NCI-H2171 treated with DMSO at 0.1 percent for 48 hours (cell line): ENCODE data around the gene SH3RF3.

ENCODE experiments used
- DNase-seq: peaks from one replicate; lab custom pipeline; 2025; lab: John Stamatoyannopoulos, UW

Gene SH3RF3

DNA sequence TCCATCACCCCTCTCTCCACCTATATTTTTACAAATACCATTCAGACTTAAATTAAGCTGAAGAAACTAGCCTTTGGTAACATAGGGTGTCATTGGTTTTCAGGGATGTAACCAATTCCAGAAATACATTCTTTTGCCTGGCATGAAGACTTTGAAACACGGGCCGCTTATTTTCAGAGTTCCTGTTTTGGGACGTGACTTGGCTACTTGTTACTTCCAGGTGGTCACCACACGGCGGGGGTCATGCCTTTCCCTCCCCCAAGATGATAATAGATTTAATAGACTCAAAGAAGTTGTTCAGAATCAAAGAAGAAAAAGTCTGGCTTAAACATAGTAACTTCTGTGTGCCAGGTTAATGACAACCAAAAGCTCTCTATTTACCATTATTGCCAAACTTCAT, 374.2 kb downstream of the SH3RF3 start:
- no peak for DNase-seq

- DNase-seq = no peak
These were observed 378.2 kb downstream of the SH3RF3 start for GRCh38 chr2:109507217-109507616.

DNA sequence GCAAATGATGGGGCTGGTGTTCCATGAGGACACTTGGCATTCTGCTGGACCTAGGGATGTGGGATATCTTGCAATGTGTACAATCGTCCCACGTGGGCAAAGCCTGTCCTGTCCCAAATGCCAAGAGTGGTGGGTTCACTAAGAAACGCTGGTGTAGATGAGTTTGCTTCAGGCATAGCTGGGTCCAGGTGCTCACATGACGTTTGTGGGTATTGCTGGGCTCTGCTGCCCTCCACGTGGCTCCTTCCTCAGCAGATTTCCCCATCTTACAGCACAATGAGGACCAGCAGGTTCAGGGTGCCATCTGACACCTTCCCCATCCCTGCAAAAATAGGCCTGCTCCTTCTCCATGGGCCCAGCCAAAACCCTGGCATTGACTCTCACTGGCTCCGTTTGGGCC, 378.8 kb downstream of the SH3RF3 start:
- no peak for DNase-seq

- no peak for DNase-seq
These were observed 379.6 kb downstream of the SH3RF3 start for GRCh38 chr2:109508556-109508955.

GRCh38 chr2:109510136-109511028, 381.4 kb downstream of the SH3RF3 start:
- DNase-seq = peak; percentile 74

DNA sequence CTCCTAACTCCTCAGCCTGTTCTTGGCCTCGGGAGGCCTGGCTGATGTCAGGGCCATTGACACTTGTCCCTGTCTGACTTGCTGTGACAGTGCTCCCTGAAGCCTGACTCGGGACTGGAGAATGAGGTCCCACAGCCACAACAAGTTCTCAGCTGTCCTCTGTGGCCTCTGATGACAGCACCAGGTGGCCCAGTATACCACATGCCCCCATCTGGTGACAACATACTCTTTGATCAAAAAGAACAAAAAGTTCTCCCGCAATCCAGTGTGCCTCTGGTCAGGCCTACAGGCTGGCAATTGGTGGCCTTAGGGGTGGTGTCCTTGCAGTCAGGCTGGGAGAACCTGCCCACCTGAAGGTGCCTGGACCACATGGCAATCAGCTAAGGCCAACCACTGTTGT, 382.2 kb downstream of the SH3RF3 start:
- no peak for DNase-seq

DNA sequence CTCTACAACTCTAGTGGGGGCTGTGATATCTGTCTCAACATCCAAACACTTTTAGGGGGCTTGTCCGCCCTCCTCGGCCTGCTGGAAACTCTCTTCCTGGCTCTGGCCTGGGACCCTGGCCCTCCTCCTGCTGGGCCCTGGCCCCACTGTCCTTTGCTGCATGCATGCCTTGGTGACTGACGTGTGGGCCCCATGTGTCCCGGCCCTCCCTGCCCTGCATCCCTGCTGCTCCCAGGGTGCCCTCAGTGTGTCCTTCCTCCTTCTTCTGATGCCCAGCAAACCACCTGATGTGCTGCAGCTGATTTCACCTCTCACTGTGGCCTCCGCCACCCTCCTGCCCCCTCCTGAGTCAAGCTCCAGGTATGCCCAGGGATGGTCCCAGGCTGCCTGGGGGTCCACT, 383.1 kb downstream of the SH3RF3 start:
- no peak for DNase-seq

DNA sequence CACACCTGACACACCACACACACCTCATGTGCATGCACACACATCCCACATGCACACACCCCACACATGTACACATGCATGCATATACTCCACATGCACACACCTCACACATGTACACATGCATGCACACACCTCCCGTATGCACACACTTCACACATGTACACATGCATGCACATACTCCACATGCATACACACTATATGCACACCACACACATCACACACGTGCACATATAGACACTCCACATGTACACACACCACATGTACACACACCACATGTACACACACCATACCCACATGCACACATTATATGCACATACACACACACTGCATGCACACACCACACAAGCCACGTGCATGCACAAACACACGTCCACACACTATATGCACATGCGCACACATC, 384.2 kb downstream of the SH3RF3 start:
- DNase-seq = no peak

DNA sequence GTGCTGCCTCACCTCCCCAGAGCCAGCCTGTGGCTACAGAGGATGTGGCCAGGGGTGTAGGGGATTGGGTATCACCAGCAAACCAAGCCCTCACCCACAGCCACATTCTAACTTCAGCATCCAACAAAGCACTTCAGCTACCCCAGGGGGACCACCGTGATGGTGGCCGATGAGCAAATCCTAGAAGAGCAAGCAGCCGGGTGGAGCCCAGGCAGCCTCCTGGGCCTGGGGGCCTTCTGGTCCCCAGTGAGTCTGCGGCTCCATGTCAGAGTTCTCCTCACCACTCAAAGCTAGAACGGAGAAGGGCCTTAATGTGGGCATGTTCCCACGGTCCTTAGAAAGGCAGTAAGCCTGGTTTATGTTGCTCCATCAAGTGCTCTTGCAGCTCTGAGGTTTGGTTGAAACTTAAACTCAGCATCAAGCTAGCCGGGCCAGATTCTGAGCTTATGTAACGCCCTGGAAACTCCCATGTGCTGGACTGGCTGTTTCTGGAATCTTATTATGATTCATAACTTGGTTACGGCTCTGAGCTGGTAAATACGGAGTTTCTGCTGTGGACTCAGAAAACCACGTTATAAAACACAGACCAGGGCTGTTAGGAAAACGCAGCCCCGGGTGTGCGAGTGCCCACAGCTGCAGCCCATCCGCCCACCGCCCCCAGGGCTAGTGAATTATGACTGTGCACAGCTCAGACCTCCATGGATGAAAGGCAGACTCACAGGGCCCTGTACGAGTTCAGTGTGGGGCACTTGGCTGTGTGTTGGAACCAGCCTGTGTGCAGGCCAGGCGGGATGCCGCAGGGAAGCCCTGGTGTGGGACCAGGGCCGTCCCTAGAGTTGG, 385.0 kb downstream of the SH3RF3 start:
- no peak for DNase-seq

DNA sequence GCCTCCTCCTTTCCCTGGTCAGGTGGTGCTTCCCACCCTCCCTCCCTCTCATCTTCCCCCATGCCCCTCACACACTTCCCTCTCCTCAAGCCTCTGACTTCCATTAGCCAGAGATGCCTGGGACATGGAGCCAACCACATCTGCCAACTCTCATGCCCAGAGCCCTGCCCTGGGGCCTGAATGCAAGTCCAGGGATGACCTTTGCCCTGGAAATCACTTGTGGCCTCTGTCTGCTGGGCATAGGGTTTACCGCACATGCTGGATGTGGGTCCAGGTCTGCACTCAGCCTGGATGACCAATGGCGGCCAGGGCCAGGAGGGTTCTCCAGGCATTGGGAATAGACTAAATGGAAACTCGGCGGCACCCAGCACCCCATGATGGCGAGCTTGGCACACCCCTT, 385.9 kb downstream of the SH3RF3 start:
- DNase-seq = no peak

GRCh38 chr2:109516445-109517117, 387.6 kb downstream of the SH3RF3 start:
- DNase-seq = no peak

DNA sequence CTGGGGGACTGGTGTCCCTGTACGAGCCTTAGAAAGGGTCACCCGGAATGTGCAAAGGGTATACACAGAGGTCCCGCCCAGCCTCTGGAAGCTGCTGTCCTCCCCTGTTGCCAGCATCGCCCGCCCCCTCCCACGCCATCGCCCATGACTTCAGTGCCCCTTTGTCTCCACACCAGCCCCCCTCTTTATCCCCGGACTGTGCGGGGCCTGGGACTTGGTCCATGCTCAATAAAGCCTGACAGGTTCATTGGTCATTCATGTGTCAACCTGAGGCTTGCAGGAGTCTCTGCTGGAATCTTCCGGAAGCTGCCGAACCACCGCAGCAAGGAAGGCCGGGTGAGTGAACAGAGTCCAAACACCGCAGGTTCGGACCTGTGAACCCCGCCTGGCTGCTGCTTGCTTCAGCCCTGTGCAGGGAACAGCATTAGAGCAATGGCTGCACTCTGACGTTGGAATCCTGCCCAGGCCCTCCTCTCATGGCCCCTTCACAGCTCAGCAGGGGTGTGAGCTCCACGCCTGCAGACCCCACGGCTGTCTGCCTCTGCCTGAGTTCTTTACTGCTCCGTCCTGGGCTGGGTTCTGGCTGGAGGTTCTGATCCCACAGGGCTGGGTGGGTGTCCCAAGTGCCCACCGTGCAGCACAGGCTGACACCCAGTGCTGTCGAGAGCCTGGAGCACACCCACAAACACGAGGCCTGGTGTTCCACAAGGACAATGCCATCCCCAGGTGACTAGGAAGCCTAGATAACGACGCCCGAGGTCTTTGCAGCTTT, 388.3 kb downstream of the SH3RF3 start:
- DNase-seq = no peak

- no peak for DNase-seq
These were observed 390.5 kb downstream of the SH3RF3 start for GRCh38 chr2:109519513-109519912.

GRCh38 chr2:109521233-109522062, 392.4 kb downstream of the SH3RF3 start:
- DNase-seq = no peak

DNA sequence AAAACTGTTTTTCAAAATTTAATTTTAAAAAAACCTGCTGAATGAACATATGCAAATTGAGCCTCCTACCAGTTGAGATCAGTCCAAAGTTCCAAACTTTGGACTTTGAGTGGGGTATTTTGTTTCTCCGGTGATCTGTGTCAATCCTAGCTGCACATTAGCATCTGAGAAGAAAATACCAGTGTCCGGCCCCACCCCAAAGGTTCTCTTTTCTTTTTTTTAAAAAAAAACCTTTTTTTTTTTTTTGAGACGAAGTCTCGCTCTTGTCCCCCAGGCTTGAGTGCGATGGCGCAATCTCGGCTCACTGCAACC, 393.0 kb downstream of the SH3RF3 start:
- no peak for DNase-seq

DNA sequence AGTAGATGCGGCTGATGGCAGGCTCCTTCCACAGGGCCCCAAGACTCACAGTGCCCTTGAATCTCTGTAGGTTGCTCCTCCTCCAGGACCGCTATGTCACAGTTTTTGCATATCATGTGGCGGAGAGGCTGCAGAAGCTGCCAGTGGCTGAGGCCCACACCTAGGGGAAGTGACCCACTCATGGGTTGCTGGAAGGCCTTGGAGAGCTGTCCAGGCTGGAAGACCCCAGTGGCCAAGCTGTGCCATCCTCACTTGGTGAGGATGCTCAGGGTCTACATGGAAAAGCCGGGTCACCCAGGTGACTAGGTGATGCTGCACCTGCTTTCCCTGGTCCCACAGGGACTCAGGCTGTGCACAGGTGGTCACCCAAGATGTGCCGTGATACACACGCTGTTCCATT, 394.1 kb downstream of the SH3RF3 start:
- no peak for DNase-seq

DNA sequence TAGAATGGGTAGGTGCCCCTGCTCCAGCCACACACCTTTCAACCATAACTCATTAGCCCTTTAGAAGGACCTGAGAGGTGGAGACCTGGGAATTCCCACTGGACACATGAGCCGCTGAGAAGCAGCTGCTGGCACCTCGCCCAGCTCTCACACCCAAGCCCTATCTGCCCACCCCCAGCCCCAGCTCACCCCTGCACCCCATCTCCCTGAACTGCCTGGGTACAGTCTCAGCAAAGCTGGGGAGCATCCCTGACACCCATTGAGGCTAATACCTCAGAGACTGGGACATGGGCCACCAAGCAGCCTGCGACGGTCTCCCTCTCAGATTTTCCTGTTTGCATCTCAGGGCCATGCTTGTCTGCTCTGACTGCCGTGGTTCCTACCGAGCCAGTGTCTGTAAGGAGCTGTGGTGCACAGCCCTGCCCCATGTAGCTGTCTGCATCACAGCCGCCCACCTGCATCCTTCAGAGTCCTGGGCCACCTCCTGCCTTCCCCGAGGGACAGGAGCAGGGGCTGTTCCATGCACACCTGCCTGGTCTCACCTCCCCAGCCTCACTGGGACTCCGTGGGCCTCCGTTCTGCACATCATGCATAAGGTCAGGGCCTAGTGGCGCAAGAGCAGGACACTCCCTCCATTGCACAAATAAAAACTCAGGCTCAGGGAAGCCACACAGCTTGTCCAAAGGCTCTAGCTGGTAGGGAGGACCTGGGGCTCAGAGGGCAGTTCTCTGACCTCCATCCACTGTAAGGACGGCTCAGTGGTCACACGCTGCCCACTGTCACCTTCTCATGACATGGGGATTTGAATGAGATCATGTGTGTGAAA, 394.7 kb downstream of the SH3RF3 start:
- no peak for DNase-seq

GRCh38 chr2:109525836-109526235, 396.8 kb downstream of the SH3RF3 start:
- DNase-seq = no peak

DNA sequence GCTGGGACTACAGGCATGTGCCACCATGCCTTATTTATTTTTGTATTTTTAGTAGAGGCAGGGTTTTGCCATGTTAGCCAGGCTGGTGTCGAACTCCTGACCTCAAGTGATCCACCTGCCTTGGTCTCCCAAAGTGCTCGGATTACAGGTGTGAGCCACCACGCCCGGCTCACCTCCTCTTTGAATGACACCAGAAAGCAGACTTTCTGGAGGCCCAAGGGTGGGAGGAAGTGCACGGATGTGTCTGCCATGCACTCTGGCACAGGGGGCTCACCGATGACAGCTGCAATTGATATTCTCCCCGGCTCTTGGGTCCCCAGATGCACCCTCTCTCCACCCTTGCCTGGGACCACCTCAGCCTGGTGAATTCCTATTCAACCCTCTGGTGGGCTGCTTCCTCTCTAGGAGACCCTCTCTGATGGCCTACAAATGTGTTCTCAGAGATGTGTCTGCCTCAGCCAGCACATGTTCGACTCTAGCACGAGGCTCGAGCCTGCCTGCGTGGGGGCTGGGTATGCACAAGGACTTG, 397.5 kb downstream of the SH3RF3 start:
- no peak for DNase-seq

GRCh38 chr2:109527079-109527478, 398.1 kb downstream of the SH3RF3 start:
- DNase-seq = no peak
